Smooth muscle cell (in vitro differentiated cells): Measurements from ENCODE around the gene CARM1. TPM values are rescaled to one million over a fixed set of nuclear protein-coding genes. Genes with fewer than 3 reads are reported as not detected.

Experiments
- DNase-seq: peaks from one replicate; lab custom pipeline; 2025; ENCODE audit not compliant: unreplicated experiment; lab: John Stamatoyannopoulos, UW
- H2AFZ ChIP-seq: fragments of 200-600 bp; sonication (generic); 2 replicates; pipeline ENCODE4 v1.6.0; 2016; ENCODE audit warnings: antibody characterized with exemption, low read depth, mild to moderate bottlenecking
- H3F3A ChIP-seq: fragments of 200-600 bp; sonication (generic); 2 replicates; pipeline ENCODE4 v1.6.0; 2017; ENCODE audit warnings: antibody characterized with exemption, low read depth
- H3K27ac ChIP-seq: fragments of 200-600 bp; sonication (generic); 2 replicates; pipeline ENCODE4 v1.5.1; 2016; ENCODE audit warnings: low read depth, mild to moderate bottlenecking
- H3K27me3 ChIP-seq: fragments of 200-600 bp; sonication (generic); 2 replicates; pipeline ENCODE4 v1.6.1; 2016; ENCODE audit warnings: low read depth, mild to moderate bottlenecking
- H3K36me3 ChIP-seq: fragments of 200-600 bp; sonication (generic); 2 replicates; pipeline ENCODE4 v1.5.1; 2016; ENCODE audit warnings: low read depth
- H3K4me1 ChIP-seq: fragments of 200-600 bp; sonication (generic); 2 replicates; pipeline ENCODE4 v1.5.1; 2016; ENCODE audit warnings: low read depth
- H3K4me2 ChIP-seq: fragments of 200-600 bp; sonication (generic); 2 replicates; pipeline ENCODE4 v1.6.0; 2016; ENCODE audit warnings: mild to moderate bottlenecking
- H3K4me3 ChIP-seq: fragments of 200-600 bp; sonication (generic); 2 replicates; pipeline ENCODE4 v1.5.1; 2016; ENCODE audit warnings: mild to moderate bottlenecking
- H3K79me2 ChIP-seq: fragments of 200-600 bp; sonication (generic); 2 replicates; pipeline ENCODE4 v1.6.0; 2016; ENCODE audit warnings: low read depth, mild to moderate bottlenecking
- H3K9ac ChIP-seq: fragments of 200-600 bp; sonication (generic); 2 replicates; pipeline ENCODE4 v1.6.0; 2016; ENCODE audit warnings: low read depth
- H3K9me3 ChIP-seq: fragments of 200-600 bp; sonication (generic); replicated peaks from 2 replicates; pipeline ENCODE4 v1.5.1; 2016; ENCODE audit warnings: low read depth
- H4K20me1 ChIP-seq: fragments of 200-600 bp; sonication (generic); 2 replicates; pipeline ENCODE4 v1.6.0; 2016; ENCODE audit warnings: low read depth
- WGBS: methylation state at CpG from one replicate; pipeline ENCODE4 v1.1.7; 2016; ENCODE audit warnings: low lambda C conversion rate; 5-methylcytosine and 5-hydroxymethylcytosine counted together
- polyA plus RNA-seq: library from polyadenylated mRNA; unstranded; fragments of >200 nt; fragmentation: Nextera tagmentation; extraction: Ambion mirVana; gene quantifications from 2 replicates; pipeline ENCODE4 v1.2.1, GENCODE V29; 2016
- total RNA-seq: library from RNA; depleted of rRNA; stranded (reverse); fragments of >200 nt; gene quantifications from 2 replicates; pipeline ENCODE4 v1.2.3, GENCODE V29; 2014
- TF ChIP-seq, protein P1 (sequence below): fragments of 200-600 bp; sonication (generic); IDR thresholded peaks from 2 replicates; pipeline ENCODE4 v1.5.1; 2017; ENCODE audit warnings: borderline replicate concordance, mild to moderate bottlenecking, antibody characterized with exemption; ENCODE audit not compliant: insufficient read depth, poor library complexity, severe bottlenecking

CARM1 gene
- total and polyA plus RNA-seq, 2 experiments from 2014 or later = 22.7 to 39.3 TPM

GRCh38 chr19:10899151-10899653 is 27.8 kb downstream of the CARM1 start:
- H3K4me3 ChIP-seq = no peak overlapping the region
- TF ChIP-seq, protein P1, sequence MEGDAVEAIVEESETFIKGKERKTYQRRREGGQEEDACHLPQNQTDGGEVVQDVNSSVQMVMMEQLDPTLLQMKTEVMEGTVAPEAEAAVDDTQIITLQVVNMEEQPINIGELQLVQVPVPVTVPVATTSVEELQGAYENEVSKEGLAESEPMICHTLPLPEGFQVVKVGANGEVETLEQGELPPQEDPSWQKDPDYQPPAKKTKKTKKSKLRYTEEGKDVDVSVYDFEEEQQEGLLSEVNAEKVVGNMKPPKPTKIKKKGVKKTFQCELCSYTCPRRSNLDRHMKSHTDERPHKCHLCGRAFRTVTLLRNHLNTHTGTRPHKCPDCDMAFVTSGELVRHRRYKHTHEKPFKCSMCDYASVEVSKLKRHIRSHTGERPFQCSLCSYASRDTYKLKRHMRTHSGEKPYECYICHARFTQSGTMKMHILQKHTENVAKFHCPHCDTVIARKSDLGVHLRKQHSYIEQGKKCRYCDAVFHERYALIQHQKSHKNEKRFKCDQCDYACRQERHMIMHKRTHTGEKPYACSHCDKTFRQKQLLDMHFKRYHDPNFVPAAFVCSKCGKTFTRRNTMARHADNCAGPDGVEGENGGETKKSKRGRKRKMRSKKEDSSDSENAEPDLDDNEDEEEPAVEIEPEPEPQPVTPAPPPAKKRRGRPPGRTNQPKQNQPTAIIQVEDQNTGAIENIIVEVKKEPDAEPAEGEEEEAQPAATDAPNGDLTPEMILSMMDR = no peak
- H3K36me3 ChIP-seq = no peaks in the 10 kb centered on the region
- no peaks in the 10 kb centered on the region for H3F3A ChIP-seq
- H4K20me1 ChIP-seq = peaks cover 95% of the 10 kb centered on the region
- H3K27ac ChIP-seq = no peak overlapping the region
- WGBS = 95% methylated on average over 10 of the region's 10 CpGs
- no peak for DNase-seq
- no peak overlapping the region for H3K9ac ChIP-seq
- peaks cover 91% of the 10 kb centered on the region for H3K79me2 ChIP-seq
- H3K4me2 ChIP-seq = no peak overlapping the region
- H3K9me3 ChIP-seq = no peaks in the 10 kb centered on the region
- no peaks in the 10 kb centered on the region for H3K27me3 ChIP-seq
- no peak overlapping the region for H2AFZ ChIP-seq
- H3K4me1 ChIP-seq = no peaks in the 10 kb centered on the region

DNA sequence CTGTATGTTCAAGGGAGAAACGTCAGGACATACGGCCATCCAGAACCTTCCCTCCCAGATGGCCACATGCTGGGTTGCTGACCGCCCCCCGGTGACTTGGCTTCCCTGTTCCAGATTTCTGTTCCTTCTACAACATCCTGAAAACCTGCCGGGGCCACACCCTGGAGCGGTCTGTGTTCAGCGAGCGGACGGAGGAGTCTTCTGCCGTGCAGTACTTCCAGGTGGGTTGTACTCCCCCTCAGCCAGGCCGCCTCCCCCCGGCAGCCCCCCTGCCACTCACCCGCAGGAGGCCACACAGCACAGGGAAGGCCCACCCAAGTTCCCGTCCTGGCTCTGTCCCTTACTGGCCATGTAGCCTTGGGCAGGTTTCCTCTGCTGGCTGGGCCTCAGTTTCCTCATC is 36.6 kb downstream of the CARM1 start:
- Histone ChIP-seq H3K9ac (no peak overlapping the region), H3K79me2 (peaks cover 19% of the 10 kb centered on the region), H3K4me2 (no peak overlapping the region), H4K20me1 (peaks cover 51% of the 10 kb centered on the region), H3F3A (no peaks in the 10 kb centered on the region), H3K9me3 (no peaks in the 10 kb centered on the region), H2AFZ (no peak overlapping the region), H3K27ac (no peak overlapping the region), H3K4me3 (no peak overlapping the region), H3K4me1 (no peaks in the 10 kb centered on the region), H3K27me3 (no peaks in the 10 kb centered on the region), H3K36me3 (peaks cover 5% of the 10 kb centered on the region)
- WGBS = 95% methylated on average over 14 of the region's 14 CpGs
- TF ChIP-seq, protein P1 = no peak
- DNase-seq = no peak

DNA sequence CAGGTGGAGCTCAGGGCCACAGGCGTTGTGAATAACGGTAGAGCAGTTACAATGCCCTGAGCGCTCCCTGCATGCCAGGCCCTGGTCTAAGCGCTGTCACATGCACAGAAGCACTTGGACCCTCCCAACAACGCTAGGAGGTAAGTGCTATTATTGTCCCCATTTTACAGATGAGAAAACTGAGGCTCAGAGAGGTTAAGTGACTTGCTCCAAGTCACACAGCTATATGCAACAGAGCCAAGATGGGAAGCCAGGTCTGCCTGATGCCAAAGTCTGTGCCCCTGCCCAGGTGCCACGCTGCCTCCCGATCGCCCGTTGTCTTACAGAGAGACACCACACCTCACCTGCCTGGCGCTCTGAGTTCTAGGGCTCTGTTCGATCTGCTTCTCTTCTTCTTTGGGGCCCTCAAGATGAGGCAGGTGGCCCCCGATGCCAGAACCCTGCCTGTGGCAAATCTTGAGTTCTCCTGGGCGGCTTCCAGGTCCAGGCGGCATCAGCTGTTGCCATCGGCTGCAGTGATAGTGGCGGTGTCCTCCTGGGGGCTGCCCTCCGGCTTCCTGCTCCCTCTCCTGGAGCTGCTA is 37.1 kb downstream of the CARM1 start:
- Histone ChIP-seq H3K9ac (no peak overlapping the region), H3K27ac (no peak overlapping the region), H3K9me3 (no peaks in the 10 kb centered on the region), H3K27me3 (no peaks in the 10 kb centered on the region), H3F3A (no peaks in the 10 kb centered on the region), H2AFZ (no peak overlapping the region), H4K20me1 (peaks cover 45% of the 10 kb centered on the region), H3K4me2 (no peak overlapping the region), H3K4me3 (no peak overlapping the region), H3K36me3 (peaks cover 5% of the 10 kb centered on the region), H3K79me2 (peaks cover 14% of the 10 kb centered on the region), H3K4me1 (no peaks in the 10 kb centered on the region)
- no peak for DNase-seq
- TF ChIP-seq, protein P1 = no peak
- WGBS = 97% methylated on average over 17 of the region's 17 CpGs
